ENCODE results near the gene ZSWIM6.

Gene ZSWIM6

DNA sequence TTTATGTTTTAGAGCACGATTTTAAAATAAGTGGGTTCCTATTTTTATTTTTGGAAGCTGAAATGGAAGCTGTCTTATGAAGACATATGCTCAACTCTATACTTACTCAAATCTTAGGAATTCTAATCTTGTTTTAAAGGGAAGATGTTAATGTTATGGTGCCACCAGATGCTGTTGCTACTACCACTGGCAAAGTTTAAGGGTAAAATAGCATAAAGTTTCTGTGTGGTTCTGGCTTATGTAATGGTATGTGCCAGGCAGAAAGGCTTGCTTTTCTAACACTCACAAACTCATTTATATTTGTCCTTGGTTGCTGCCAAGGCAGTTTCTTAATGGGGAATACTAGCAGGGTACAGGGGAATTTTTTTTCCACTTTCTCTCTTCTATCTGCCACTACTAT, 204.9 kb downstream of the ZSWIM6 start:
- H3F3A ChIP-seq (ENCODE audit: insufficient read depth, low read length) = no peaks in the 10 kb centered on the region
- peaks cover 3% of the 10 kb centered on the region for H3K36me3 ChIP-seq (ENCODE audit: insufficient read depth, low read length)
- H3K4me3 ChIP-seq (ENCODE audit: low read depth, low read length, poor library complexity, severe bottlenecking) = no peak overlapping the region
- no peak overlapping the region for H3K9ac ChIP-seq (ENCODE audit: low read length)
- H3K27me3 ChIP-seq (ENCODE audit: insufficient read depth, low read length) = no peaks in the 10 kb centered on the region
- H3K27ac ChIP-seq (ENCODE audit: low read depth, low read length, poor library complexity, severe bottlenecking) = no peak overlapping the region
- H3K79me2 ChIP-seq (ENCODE audit: insufficient read depth, low read length) = no peaks in the 10 kb centered on the region
- TF ChIP-seq, protein P1, sequence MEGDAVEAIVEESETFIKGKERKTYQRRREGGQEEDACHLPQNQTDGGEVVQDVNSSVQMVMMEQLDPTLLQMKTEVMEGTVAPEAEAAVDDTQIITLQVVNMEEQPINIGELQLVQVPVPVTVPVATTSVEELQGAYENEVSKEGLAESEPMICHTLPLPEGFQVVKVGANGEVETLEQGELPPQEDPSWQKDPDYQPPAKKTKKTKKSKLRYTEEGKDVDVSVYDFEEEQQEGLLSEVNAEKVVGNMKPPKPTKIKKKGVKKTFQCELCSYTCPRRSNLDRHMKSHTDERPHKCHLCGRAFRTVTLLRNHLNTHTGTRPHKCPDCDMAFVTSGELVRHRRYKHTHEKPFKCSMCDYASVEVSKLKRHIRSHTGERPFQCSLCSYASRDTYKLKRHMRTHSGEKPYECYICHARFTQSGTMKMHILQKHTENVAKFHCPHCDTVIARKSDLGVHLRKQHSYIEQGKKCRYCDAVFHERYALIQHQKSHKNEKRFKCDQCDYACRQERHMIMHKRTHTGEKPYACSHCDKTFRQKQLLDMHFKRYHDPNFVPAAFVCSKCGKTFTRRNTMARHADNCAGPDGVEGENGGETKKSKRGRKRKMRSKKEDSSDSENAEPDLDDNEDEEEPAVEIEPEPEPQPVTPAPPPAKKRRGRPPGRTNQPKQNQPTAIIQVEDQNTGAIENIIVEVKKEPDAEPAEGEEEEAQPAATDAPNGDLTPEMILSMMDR (IDR thresholded peaks at IDR 0.05; ENCODE audit: low read length) = no peak
- no peak for TF ChIP-seq EZH2 (IDR thresholded peaks at IDR 0.05; ENCODE audit: borderline replicate concordance, low read length)
- H4K20me1 ChIP-seq (ENCODE audit: insufficient read depth, low read length) = no peaks in the 10 kb centered on the region
- H3K4me2 ChIP-seq (ENCODE audit: low read length) = no peak overlapping the region
- no peaks in the 10 kb centered on the region for H3K4me1 ChIP-seq (ENCODE audit: insufficient read depth, low read length, severe bottlenecking)
- no peak overlapping the region for H2AFZ ChIP-seq (ENCODE audit: low read length)
- H3K9me2 ChIP-seq (ENCODE audit: low read depth, low read length) = no peaks in the 10 kb centered on the region
- H3K9me3 ChIP-seq (ENCODE audit: low read length) = no peaks in the 10 kb centered on the region

DNA sequence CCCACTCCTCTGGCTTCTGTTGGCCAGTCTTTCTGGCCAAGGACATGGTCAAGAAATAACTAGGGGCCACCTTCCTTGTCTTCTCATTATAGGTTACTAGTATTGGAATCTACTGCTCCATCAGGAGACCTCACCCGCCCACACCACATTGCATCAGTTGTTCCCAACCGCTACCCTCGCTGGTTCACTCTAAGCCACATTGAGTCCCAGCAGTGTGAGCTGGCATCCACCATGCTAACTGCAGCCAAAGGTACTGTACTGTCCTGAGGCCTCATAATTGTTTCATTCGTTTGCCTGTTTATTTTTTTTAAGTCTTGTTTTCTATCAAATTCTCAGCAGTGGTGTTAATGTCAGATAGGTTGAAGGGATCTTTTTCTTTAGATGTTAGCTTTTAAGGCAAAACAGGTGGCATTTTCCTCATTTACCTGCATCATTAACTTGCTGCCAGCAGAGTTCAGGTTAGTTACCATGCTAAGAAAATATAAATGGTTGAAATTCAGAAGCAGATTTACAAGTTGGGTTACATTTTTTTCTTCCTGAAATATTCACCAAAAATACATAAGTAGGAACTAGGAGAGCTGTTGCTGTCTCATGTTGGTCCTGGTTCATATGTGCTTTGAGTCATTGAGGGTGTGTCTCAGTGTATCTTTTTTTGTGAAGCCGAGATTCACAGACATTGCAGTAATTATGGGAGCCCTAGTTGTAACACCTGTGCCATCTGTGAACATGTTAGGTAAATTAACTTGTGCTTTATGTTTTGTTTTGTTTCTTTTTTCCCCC, 206.9 kb downstream of the ZSWIM6 start:
- Histone ChIP-seq H2AFZ (ENCODE audit: low read length) (no peak overlapping the region), H4K20me1 (ENCODE audit: insufficient read depth, low read length) (no peaks in the 10 kb centered on the region), H3K4me2 (ENCODE audit: low read length) (no peak overlapping the region), H3K79me2 (ENCODE audit: insufficient read depth, low read length) (no peaks in the 10 kb centered on the region), H3K4me1 (ENCODE audit: insufficient read depth, low read length, severe bottlenecking) (no peaks in the 10 kb centered on the region), H3K9me2 (ENCODE audit: low read depth, low read length) (no peaks in the 10 kb centered on the region), H3K4me3 (ENCODE audit: low read depth, low read length, poor library complexity, severe bottlenecking) (no peak overlapping the region), H3K27ac (ENCODE audit: low read depth, low read length, poor library complexity, severe bottlenecking) (no peak overlapping the region), H3K9ac (ENCODE audit: low read length) (no peak overlapping the region), H3K36me3 (ENCODE audit: insufficient read depth, low read length) (peaks cover 22% of the 10 kb centered on the region), H3K27me3 (ENCODE audit: insufficient read depth, low read length) (no peaks in the 10 kb centered on the region), H3F3A (ENCODE audit: insufficient read depth, low read length) (no peaks in the 10 kb centered on the region), H3K9me3 (ENCODE audit: low read length) (peaks cover 3% of the 10 kb centered on the region; the same call in 1 of the 2 replicates)
- no peak for TF ChIP-seq EZH2 (IDR thresholded peaks at IDR 0.05; ENCODE audit: borderline replicate concordance, low read length)

DNA sequence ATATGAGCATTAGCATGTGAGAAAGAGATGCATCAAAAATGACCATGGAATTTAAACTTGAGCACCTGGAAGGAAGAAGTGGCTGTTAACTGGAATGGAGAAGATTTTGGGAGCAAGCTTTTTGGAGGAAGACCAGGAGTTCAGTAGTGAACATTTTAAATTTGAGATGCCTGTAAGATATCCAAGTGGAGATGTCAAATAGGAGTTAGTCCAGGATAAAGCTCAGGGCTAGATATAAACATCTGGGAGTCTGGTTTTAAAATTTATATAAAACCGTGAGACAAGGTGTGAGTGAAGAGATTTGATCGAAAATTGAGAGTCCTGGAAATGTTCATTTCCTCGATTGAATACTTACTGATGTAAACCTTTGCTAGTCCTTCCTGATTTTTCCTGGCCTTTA, 217.5 kb downstream of the ZSWIM6 start:
- Histone ChIP-seq H3K4me2 (ENCODE audit: low read length) (no peak overlapping the region), H3K9me2 (ENCODE audit: low read depth, low read length) (no peaks in the 10 kb centered on the region), H3K4me1 (ENCODE audit: insufficient read depth, low read length, severe bottlenecking) (no peaks in the 10 kb centered on the region), H3K27me3 (ENCODE audit: insufficient read depth, low read length) (no peaks in the 10 kb centered on the region), H3K4me3 (ENCODE audit: low read depth, low read length, poor library complexity, severe bottlenecking) (no peak overlapping the region), H3K36me3 (ENCODE audit: insufficient read depth, low read length) (no peaks in the 10 kb centered on the region), H3K9ac (ENCODE audit: low read length) (no peak overlapping the region), H3K27ac (ENCODE audit: low read depth, low read length, poor library complexity, severe bottlenecking) (no peak overlapping the region), H2AFZ (ENCODE audit: low read length) (no peak overlapping the region), H4K20me1 (ENCODE audit: insufficient read depth, low read length) (no peaks in the 10 kb centered on the region), H3K79me2 (ENCODE audit: insufficient read depth, low read length) (no peaks in the 10 kb centered on the region), H3K9me3 (ENCODE audit: low read length) (no peaks in the 10 kb centered on the region), H3F3A (ENCODE audit: insufficient read depth, low read length) (no peaks in the 10 kb centered on the region)
- TF ChIP-seq EZH2 (IDR thresholded peaks at IDR 0.05; ENCODE audit: borderline replicate concordance, low read length) = no peak
- TF ChIP-seq, protein P1 (IDR thresholded peaks at IDR 0.05; ENCODE audit: low read length) = no peak
